Small intestine (tissue), 7 donors: ENCODE results near the gene NFKB2. TPM values are rescaled to one million over a fixed set of nuclear protein-coding genes. Genes with fewer than 3 reads are reported as not detected.
A peak's percentile ranks its signal among the peaks of the same experiment; 100 is the strongest.

Source experiments
- DNase-seq, 2 donors: peaks; one replicate each; pipeline versions ENCODE4 v3.0.0 to v3.0.0-alpha.2; 2013
- FAIRE-seq: peaks from 2 replicates; lab custom pipeline; 2012; peaks lifted over from hg19 to GRCh38; lab: Jason Lieb, UNC
- H3K27ac ChIP-seq, 3 donors: one replicate each; pipeline ENCODE4 v1.5.1; 2013; ENCODE audit warnings: low read length in 2 of 3, mild to moderate bottlenecking in 2 of 3, control low read depth in 1 of 3, inconsistent platforms in 1 of 3, low read depth in 1 of 3, moderate library complexity in 1 of 3
- H3K27me3 ChIP-seq, 3 donors: one replicate each; pipeline ENCODE4 v1.6.1; 2013; ENCODE audit warnings: low read length in 3 of 3, inconsistent platforms in 1 of 3; ENCODE audit not compliant: control insufficient read depth in 3 of 3, insufficient read depth in 3 of 3
- H3K36me3 ChIP-seq, 3 donors: one replicate each; pipeline ENCODE4 v1.6.1; 2013; ENCODE audit warnings: low read length in 3 of 3, inconsistent platforms in 1 of 3, low read depth in 1 of 3, mild to moderate bottlenecking in 1 of 3, moderate library complexity in 1 of 3; ENCODE audit not compliant: control insufficient read depth in 3 of 3, insufficient read depth in 2 of 3
- H3K4me1 ChIP-seq, 3 donors: one replicate each; pipeline ENCODE4 v1.6.1; 2013; ENCODE audit warnings: low read length in 2 of 3, inconsistent platforms in 1 of 3, low read depth in 1 of 3, mild to moderate bottlenecking in 1 of 3, moderate library complexity in 1 of 3; ENCODE audit not compliant: control insufficient read depth in 3 of 3, insufficient read depth in 2 of 3
- H3K4me3 ChIP-seq, 3 donors: one replicate each; pipeline ENCODE4 v1.5.1; 2013; ENCODE audit warnings: low read length in 3 of 3, control low read depth in 1 of 3, inconsistent platforms in 1 of 3, low read depth in 1 of 3, mild to moderate bottlenecking in 1 of 3, moderate library complexity in 1 of 3
- H3K9me3 ChIP-seq, 2 donors: one replicate each; pipeline ENCODE4 v1.6.1; 2013; ENCODE audit warnings: low read depth in 1 of 2, low read length in 1 of 2; ENCODE audit not compliant: control insufficient read depth in 2 of 2, insufficient read depth in 1 of 2
- WGBS, 3 donors: extraction: QIAGEN DNeasy Blood & Tissue Kit; methylation state at CpG; one replicate each; pipeline ENCODE4 v1.1.7; 2013; 5-methylcytosine and 5-hydroxymethylcytosine counted together
- polyA plus RNA-seq, 4 donors: library from polyadenylated mRNA; stranded (reverse) in 3 of 4; unstranded in 1 of 4; fragments of 200-250 nt in 3 of 4; fragments of 120-200 nt in 1 of 4; gene quantifications; one replicate each; pipeline versions ENCODE4 v1.2.1 to v1.2.3, GENCODE V29; 2013
- donor health status: healthy with polysubstance abuse.
- donor health status: control.
- donor health status: control.
- donor health status: Bipolar disorder and iron deficiency.
- donor health status: healthy.

Gene NFKB2
- polyA plus RNA-seq, 4 donors = 13.5 to 22.3 (median 15.6) TPM

- Histone ChIP-seq H3K4me1 (no peaks in the 10 kb centered on the region), H3K9me3 (no peaks in the 10 kb centered on the region), H3K27me3 (no peaks in the 10 kb centered on the region), H3K4me3 (no peak overlapping the region), H3K27ac (no peak overlapping the region), H3K36me3 (peaks cover 14 to 43% (median 18%) of the 10 kb centered on the region in 3 donors)
- no peak for DNase-seq
- 64 to 69% (median 68%) methylated on average over 4 of the region's 4 CpGs for WGBS, 3 donors
- no peak for FAIRE-seq
Measured at GRCh38 chr10:102384606-102385429, 10.7 kb upstream of the NFKB2 start.

DNA sequence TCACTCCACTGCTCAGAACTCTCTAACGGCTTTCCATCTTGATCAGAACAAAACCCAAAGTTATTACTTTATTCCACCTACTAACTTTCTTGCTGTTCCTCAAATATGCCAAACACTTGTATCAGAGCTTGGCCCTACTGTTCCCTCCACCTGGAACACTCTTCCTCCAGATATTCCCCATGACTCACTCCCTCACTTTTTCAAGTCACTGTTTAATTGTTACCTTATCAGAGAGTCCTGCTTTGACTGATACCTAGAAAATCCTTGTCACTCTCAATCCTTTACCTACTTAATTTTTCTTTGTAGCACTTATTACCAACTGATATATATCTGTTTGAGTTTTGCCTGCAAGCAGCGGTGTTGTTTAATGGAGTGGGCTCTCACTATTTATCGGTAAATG is 5.6 kb upstream of the NFKB2 start:
- FAIRE-seq (no peak), DNase-seq (no peak)
- Histone ChIP-seq H3K4me3 (no peak overlapping the region), H3K27ac (no peak overlapping the region), H3K4me1 (peaks cover 0 to 2% (median 0%) of the 10 kb centered on the region in 3 donors), H3K9me3 (no peaks in the 10 kb centered on the region), H3K27me3 (peaks cover 0 to 7% (median 0%) of the 10 kb centered on the region in 3 donors), H3K36me3 (no peaks in the 10 kb centered on the region)
- 65 to 87% (median 78%) methylated on average over 3 of the region's 3 CpGs for WGBS, 3 donors

DNA sequence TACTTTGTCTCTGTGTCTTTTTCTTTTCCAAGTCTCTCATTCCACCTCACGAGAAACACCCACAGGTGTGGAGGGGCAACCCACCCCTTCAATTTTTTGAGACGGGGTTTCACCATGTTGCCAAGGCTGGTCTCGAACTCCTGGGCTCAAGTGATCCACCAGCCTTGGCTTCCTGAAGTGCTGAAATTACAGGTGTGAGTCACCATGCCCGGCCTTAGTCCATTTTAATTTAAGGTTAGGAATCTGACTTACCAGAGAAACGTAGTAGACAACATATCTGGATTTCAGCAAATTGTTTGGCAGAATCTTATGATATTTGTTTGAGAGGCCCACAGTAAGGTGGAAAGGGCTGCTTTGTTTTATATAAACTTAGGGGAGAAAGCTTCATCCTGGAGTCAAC is 3.2 kb upstream of the NFKB2 start:
- Histone ChIP-seq H3K9me3 (no peaks in the 10 kb centered on the region), H3K4me1 (peaks cover 2 to 17% (median 4%) of the 10 kb centered on the region in 3 donors), H3K27me3 (peaks cover 0 to 7% (median 0%) of the 10 kb centered on the region in 3 donors), H3K36me3 (peaks cover 0 to 14% (median 0%) of the 10 kb centered on the region in 3 donors), H3K4me3 (no peak overlapping the region), H3K27ac (no peak overlapping the region)
- WGBS, 3 donors = 69 to 87% (median 74%) methylated on average over 5 of the region's 5 CpGs
- DNase-seq (no peak), FAIRE-seq (no peak)

GRCh38 chr10:102393411-102394078 is 2.0 kb upstream of the NFKB2 start:
- H3K27ac ChIP-seq = peak overlapping the region; percentile 91 to 96 (median 93)
- no peak for FAIRE-seq
- H3K4me1 ChIP-seq = peaks cover 2 to 17% (median 4%) of the 10 kb centered on the region in 3 donors
- H3K36me3 ChIP-seq = peaks cover 0 to 27% (median 0%) of the 10 kb centered on the region in 3 donors
- DNase-seq = no peak
- peaks cover 0 to 7% (median 0%) of the 10 kb centered on the region in 3 donors for H3K27me3 ChIP-seq
- H3K9me3 ChIP-seq = no peaks in the 10 kb centered on the region
- H3K4me3 ChIP-seq = peak overlapping the region; percentile 19 to 65 (median 62)
- whole genome bisulfite sequencing, 3 donors = 15 to 29% (median 21%) methylated on average over 30 of the region's 30 CpGs

GRCh38 chr10:102394079-102394800 is 1.3 kb upstream of the NFKB2 start:
- H3K27me3 ChIP-seq = peaks cover 0 to 7% (median 0%) of the 10 kb centered on the region in 3 donors
- WGBS, 3 donors = 0% methylated on average over 61 to 71 of the region's 71 CpGs
- peaks cover 0 to 31% (median 0%) of the 10 kb centered on the region in 3 donors for H3K36me3 ChIP-seq
- H3K27ac ChIP-seq = peak overlapping the region; percentile 91 to 96 (median 93)
- DNase-seq (peak; percentile 93 to 96), FAIRE-seq (no peak)
- no peaks in the 10 kb centered on the region for H3K9me3 ChIP-seq
- peak overlapping the region; percentile 62 to 74 (median 65) for H3K4me3 ChIP-seq
- H3K4me1 ChIP-seq = peaks cover 2 to 17% (median 4%) of the 10 kb centered on the region in 3 donors

- Histone ChIP-seq H3K27ac (peak overlapping the region; percentile 91 to 96 (median 93)), H3K4me3 (peak overlapping the region; percentile 62 to 74 (median 65)), H3K36me3 (peaks cover 0 to 34% (median 0%) of the 10 kb centered on the region in 3 donors), H3K27me3 (peaks cover 0 to 7% (median 0%) of the 10 kb centered on the region in 3 donors), H3K9me3 (no peaks in the 10 kb centered on the region), H3K4me1 (peaks cover 2 to 20% (median 4%) of the 10 kb centered on the region in 3 donors)
- DNase-seq (no peak), FAIRE-seq (no peak)
- WGBS, 3 donors = 0 to 1% (median 0%) methylated on average over 29 to 35 of the region's 35 CpGs
Measured at GRCh38 chr10:102394801-102395399, 605 bp upstream of the NFKB2 start.

GRCh38 chr10:102396317-102396650 is 779 bp downstream of the NFKB2 start:
- Histone ChIP-seq H3K27me3 (no peaks in the 10 kb centered on the region), H3K36me3 (peaks cover 0 to 48% (median 1%) of the 10 kb centered on the region in 3 donors), H3K9me3 (no peaks in the 10 kb centered on the region), H3K4me3 (peak overlapping the region in 2 of 3 donors; percentile 62 to 65), H3K27ac (peak overlapping the region in 2 of 3 donors; percentile 91 to 96), H3K4me1 (peaks cover 2 to 21% (median 4%) of the 10 kb centered on the region in 3 donors)
- FAIRE-seq (no peak), DNase-seq (no peak)
- WGBS, 3 donors = 39 to 46% (median 45%) methylated on average over 4 of the region's 4 CpGs
